HL-60/S4 (cell line): ENCODE data around the gene PSG11.
"Not testable (repeated sequence)": the region's sequence is repeated elsewhere in the genome, so short reads cannot be mapped to it uniquely, and the experiment has no call there.

ENCODE experiments used
- in situ Hi-C: fragments of 300-500 bp; cut with MboI; formaldehyde crosslinking; loops from 2 replicates; pipeline ENCODE4 v1.14.3; 2022; ENCODE audit warnings: low sequenced_read_pairs

Gene PSG11

DNA sequence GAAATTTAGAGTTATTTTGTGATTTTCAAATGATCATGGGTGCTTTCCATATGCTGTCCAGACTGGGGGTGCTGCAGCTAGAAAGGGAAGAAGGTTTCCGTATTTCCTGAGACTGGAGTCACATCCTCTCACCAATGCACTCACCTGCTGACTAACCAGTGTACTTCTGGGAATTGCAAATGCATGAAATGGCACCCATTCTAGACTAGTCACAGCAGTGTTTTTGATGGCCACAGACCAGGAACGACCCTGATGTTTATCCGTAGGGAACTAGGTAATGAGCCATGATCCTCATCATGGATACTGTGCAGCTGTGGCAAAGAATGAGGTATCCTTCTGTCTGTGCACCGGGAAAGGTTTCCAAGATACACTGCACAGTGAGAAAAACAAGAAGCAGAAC, 37.1 kb downstream of the PSG11 start:
- in situ Hi-C loops: not testable (repeated sequence)

DNA sequence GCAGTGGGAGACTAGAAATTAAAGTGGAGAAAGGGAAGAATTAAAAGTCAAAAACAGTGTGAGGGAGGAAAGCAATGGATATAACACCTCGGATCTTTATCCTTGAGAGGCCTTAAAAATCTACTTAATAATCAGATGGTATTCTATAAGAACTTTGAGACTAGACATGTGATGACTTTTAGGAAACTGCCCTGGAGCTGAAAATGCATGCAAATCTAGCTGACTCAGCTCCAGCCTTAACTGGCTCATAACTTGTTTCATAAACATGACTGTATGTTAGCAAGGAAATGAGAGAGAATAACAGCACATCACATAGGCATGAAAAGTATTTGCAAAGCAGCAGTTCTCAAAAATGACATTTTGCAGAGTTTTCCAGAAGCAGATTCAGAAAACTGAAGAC, 38.1 kb downstream of the PSG11 start:
- in situ Hi-C loops: not testable (repeated sequence)

DNA sequence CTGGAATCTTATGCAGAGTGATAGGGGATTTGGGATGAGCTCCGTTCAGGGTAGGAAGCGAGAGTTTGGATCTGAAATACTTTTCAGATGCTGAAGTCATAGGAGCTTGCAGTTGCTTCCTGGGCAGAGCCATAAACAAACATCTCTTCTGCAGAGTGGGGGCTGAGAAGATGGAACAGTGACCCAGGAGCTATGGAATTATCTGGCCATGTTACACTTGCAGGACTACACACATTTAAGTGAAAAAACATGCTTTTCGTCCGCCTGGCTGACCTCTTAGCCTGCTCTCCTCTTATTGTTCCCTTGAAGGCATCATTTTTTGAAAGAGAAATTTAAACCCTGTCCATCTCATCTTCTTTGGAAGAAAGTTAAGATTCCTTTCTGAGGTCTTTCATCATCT, 40.7 kb downstream of the PSG11 start:
- in situ Hi-C loops: no loop called here

DNA sequence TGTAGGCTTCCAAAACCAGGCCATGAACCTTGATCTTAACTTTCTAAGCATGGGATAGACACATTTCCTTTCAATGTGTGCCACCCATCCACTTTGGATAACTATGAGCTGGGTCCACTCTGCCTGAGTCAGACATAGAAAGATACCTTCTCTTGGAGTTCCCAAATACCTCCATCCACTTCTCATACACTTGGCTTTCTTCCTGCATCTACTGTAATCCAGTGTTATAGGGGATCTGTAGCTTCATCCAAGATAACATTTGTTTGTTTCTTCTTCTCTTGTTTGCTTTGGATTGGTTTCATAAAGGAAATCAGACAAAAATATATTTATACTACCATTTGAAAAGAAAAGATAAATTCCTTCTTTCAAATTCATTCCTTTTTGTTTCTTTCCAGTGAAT, 44.2 kb downstream of the PSG11 start:
- in situ Hi-C loops: not testable (repeated sequence)

DNA sequence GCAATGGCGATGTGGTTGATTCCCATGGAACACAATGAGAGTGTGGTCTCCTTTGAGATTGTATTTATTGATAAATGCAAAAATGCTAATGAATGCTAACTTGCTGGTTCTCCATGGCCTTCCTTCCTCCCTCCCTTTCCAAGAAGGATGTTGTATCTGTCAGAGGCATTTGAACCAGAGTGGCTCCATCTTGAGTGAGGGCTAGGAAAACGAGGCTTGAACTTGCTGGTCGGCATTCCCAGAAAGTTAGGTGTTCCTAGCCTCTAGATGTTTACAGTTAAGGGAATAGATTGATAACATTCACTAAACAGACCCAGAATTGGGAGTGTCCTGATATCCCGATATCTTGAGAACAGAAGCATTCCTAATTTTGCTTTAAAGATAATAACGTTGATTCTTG, 54.8 kb downstream of the PSG11 start:
- in situ Hi-C loops: not testable (repeated sequence)

DNA sequence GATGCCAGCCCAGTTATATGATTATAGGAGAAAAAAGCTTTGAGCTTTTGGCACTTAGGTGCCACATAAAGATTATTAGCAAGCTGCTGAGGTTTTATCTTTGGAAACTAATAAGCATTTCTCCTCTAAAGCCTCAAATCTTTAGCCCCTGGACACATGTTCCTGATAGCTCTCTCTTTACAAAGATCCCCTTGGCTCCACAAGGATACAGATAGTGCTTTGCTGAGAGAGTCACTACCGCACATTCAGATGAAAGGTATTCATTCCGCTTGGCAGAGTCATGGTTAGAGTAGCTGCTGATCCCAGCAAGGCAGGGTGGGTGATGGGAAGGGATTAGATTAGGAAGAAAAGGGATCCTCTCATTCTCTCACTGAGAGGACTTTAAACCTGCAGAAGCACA, 61.1 kb downstream of the PSG11 start:
- in situ Hi-C loops: no loop called here

DNA sequence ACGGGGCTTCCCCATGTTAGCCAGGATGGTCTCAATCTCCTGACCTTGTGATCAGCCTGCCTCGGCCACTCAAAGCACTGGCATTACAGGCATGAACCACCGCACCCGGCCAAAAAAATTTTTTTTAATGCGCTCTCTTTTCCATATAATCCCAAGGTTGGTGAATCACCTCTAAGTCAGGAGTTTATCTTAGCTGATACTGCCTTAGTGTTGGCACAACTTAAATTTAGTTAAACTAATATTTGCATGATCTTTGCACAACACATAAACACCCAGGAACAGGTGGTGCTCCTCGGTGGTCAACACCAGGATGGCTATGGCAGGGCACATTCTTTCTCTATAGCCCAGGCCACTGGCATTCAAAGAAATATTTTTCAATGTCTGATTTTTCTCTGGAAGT, 65.2 kb downstream of the PSG11 start:
- in situ Hi-C loops: no loop called here
